A673 (cell line): ENCODE measurements around the gene RGS7. TPM values are rescaled to one million over a fixed set of nuclear protein-coding genes. Genes with fewer than 3 reads are reported as not detected.

Source experiments
- BruUV-seq: library from RNA; stranded (reverse); fragments of 400-500 nt; replicated peaks from 2 replicates; lab custom pipeline; 2021; lab: Mats Ljungman, UMichigan
- CTCF ChIA-PET: fragments of 300-600 bp; sonication (Branson Sonifier 250); formaldehyde crosslinking; loops from one replicate; lab custom pipeline; 2022; ENCODE audit warnings: antibody characterized with exemption; lab: Charles Lee
- POLR2A ChIA-PET: fragments of 300-600 bp; sonication (Branson Sonifier 250); formaldehyde crosslinking; loops from one replicate; lab custom pipeline; 2022; ENCODE audit warnings: antibody characterized with exemption; ENCODE audit not compliant: low non-redundant PET; lab: Charles Lee
- DNase-seq: peaks from one replicate; pipeline ENCODE4 v3.0.0-alpha.2; 2015; ENCODE audit warnings: low spot score
- H3K27ac ChIP-seq: fragments of 200-600 bp; sonication (generic); 2 replicates; pipeline ENCODE4 v1.5.1; 2016; ENCODE audit warnings: mixed run types, low read depth, mild to moderate bottlenecking, mixed read lengths, antibody characterized with exemption, low read length; ENCODE audit not compliant: poor library complexity, severe bottlenecking
- H3K27me3 ChIP-seq: fragments of 200-600 bp; sonication (generic); replicated peaks from 2 replicates; pipeline ENCODE4 v1.6.1; 2017; ENCODE audit warnings: mixed run types, low read depth, mild to moderate bottlenecking, mixed read lengths, antibody characterized with exemption, low read length; ENCODE audit not compliant: insufficient read depth, poor library complexity
- H3K36me3 ChIP-seq: fragments of 200-600 bp; sonication (generic); 2 replicates; pipeline ENCODE4 v1.6.1; 2016; ENCODE audit warnings: mixed run types, mild to moderate bottlenecking, mixed read lengths, antibody characterized with exemption, low read length; ENCODE audit not compliant: insufficient read depth, poor library complexity, severe bottlenecking
- H3K4me1 ChIP-seq: fragments of 200-600 bp; sonication (generic); 2 replicates; pipeline ENCODE4 v1.6.1; 2017; ENCODE audit warnings: mixed run types, mild to moderate bottlenecking, mixed read lengths, antibody characterized with exemption, low read length; ENCODE audit not compliant: insufficient read depth, poor library complexity, severe bottlenecking
- H3K4me3 ChIP-seq: fragments of 200-600 bp; sonication (generic); 2 replicates; pipeline ENCODE4 v1.5.1; 2016; ENCODE audit warnings: low read depth, mixed run types, mild to moderate bottlenecking, mixed read lengths, low read length; ENCODE audit not compliant: poor library complexity, severe bottlenecking
- H3K9me3 ChIP-seq: fragments of 200-600 bp; sonication (generic); 2 replicates; pipeline ENCODE4 v1.6.1; 2016; ENCODE audit warnings: mixed run types, low read depth, mild to moderate bottlenecking, mixed read lengths, antibody characterized with exemption, low read length; ENCODE audit not compliant: poor library complexity, severe bottlenecking
- EZH2 ChIP-seq: fragments of 200-600 bp; sonication (generic); IDR thresholded peaks from 2 replicates; pipeline ENCODE4 v1.6.1; 2017; ENCODE audit warnings: borderline replicate concordance, low read depth, mild to moderate bottlenecking, mixed read lengths, antibody characterized with exemption, low read length; ENCODE audit not compliant: poor library complexity, severe bottlenecking
- intact Hi-C: fragments of 100-400 bp; cut with micrococcal nuclease; formaldehyde crosslinking; loops from one replicate; pipeline ENCODE4 v1.10.0; 2022; ENCODE audit not compliant: unreplicated experiment
- total RNA-seq: library from RNA; stranded (reverse); gene quantifications from 2 replicates; pipeline ENCODE4 v1.2.3, GENCODE V29; 2021
- TF ChIP-seq, protein P1 (sequence below): fragments of 300-800, 200-600 bp; sonication (generic); conservative IDR thresholded peaks from 2 replicates; pipeline ENCODE4 v1.5.1; 2017; ENCODE audit warnings: low read depth, mild to moderate bottlenecking, antibody characterized with exemption, low read length, moderate library complexity, mixed read lengths

RGS7 gene
- total RNA-seq, 1 experiment from 2014 or later, result not detected

GRCh38 chr1:240823357-240823756 is 533.6 kb downstream of the RGS7 start:
- Histone ChIP-seq H3K36me3 (no peaks in the 10 kb centered on the region), H3K27ac (no peak overlapping the region), H3K4me3 (no peak overlapping the region), H3K27me3 (no peaks in the 10 kb centered on the region), H3K9me3 (no peaks in the 10 kb centered on the region), H3K4me1 (no peaks in the 10 kb centered on the region)
- CTCF ChIA-PET, result no interaction called here
- no peak for DNase-seq
- intact Hi-C loops, result no loop called here
- no TSS peak for BruUV-seq
- TF ChIP-seq, protein P1, sequence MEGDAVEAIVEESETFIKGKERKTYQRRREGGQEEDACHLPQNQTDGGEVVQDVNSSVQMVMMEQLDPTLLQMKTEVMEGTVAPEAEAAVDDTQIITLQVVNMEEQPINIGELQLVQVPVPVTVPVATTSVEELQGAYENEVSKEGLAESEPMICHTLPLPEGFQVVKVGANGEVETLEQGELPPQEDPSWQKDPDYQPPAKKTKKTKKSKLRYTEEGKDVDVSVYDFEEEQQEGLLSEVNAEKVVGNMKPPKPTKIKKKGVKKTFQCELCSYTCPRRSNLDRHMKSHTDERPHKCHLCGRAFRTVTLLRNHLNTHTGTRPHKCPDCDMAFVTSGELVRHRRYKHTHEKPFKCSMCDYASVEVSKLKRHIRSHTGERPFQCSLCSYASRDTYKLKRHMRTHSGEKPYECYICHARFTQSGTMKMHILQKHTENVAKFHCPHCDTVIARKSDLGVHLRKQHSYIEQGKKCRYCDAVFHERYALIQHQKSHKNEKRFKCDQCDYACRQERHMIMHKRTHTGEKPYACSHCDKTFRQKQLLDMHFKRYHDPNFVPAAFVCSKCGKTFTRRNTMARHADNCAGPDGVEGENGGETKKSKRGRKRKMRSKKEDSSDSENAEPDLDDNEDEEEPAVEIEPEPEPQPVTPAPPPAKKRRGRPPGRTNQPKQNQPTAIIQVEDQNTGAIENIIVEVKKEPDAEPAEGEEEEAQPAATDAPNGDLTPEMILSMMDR, result no peak
- no peak for TF ChIP-seq EZH2
- POLR2A ChIA-PET, result no interaction called here

DNA sequence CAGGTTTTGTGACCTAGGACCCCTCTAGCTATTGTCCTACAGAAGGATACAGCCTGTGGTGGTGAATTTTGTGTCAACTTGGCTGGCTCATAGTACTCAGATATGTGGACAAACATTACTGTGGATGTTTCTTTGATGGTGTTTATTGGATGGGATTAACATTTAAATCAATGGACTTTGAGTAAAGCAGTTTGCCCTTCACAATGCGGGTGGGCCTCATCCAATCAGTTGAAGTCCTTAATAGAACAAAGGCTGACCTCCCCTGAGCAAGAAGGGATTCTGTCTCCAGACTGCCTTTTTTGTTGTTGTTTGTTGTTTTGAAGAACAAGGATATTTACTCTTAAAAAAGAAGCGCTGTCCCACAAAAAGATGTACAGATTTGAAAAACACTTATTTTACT is 535.1 kb downstream of the RGS7 start:
- no peak for TF ChIP-seq EZH2
- TF ChIP-seq, protein P1, result no peak
- no peak overlapping the region for H3K4me3 ChIP-seq
- no peaks in the 10 kb centered on the region for H3K9me3 ChIP-seq
- ChIA-PET CTCF (no interaction called here), POLR2A (no interaction called here)
- no peaks in the 10 kb centered on the region for H3K4me1 ChIP-seq
- no peaks in the 10 kb centered on the region for H3K36me3 ChIP-seq
- H3K27ac ChIP-seq, result no peak overlapping the region
- DNase-seq, result no peak
- intact Hi-C loops, result no loop called here
- H3K27me3 ChIP-seq, result no peaks in the 10 kb centered on the region
- BruUV-seq, result no TSS peak

GRCh38 chr1:240820816-240821215 is 536.2 kb downstream of the RGS7 start:
- CTCF ChIA-PET, result no interaction called here
- H3K4me3 ChIP-seq, result no peak overlapping the region
- H3K9me3 ChIP-seq, result no peaks in the 10 kb centered on the region
- BruUV-seq, result no TSS peak
- H3K27me3 ChIP-seq, result no peaks in the 10 kb centered on the region
- H3K36me3 ChIP-seq, result no peaks in the 10 kb centered on the region
- H3K27ac ChIP-seq, result no peak overlapping the region
- POLR2A ChIA-PET, result no interaction called here
- intact Hi-C loops, result no loop called here
- no peak for DNase-seq
- TF ChIP-seq, protein P1, result no peak
- TF ChIP-seq EZH2, result no peak
- no peaks in the 10 kb centered on the region for H3K4me1 ChIP-seq
